PC-9 (cell line): Measurements from ENCODE around the gene SPATA16. TPM values are rescaled to one million over a fixed set of nuclear protein-coding genes. Genes with fewer than 3 reads are reported as not detected.
A peak's percentile ranks its signal among the peaks of the same experiment; 100 is the strongest.
"Not testable (repeated sequence)": the region's sequence is repeated elsewhere in the genome, so short reads cannot be mapped to it uniquely, and the experiment has no call there.

ENCODE experiments used
- BruUV-seq: library from RNA; stranded (reverse); fragments of 400-500 nt; replicated peaks from 2 replicates; lab custom pipeline; 2021; lab: Mats Ljungman, UMichigan
- CTCF ChIA-PET: fragments of 300-600 bp; sonication (Branson Sonifier 250); formaldehyde crosslinking; loops from one replicate; lab custom pipeline; 2022; ENCODE audit warnings: antibody characterized with exemption; lab: Charles Lee
- POLR2A ChIA-PET: fragments of 300-600 bp; sonication (Branson Sonifier 250); formaldehyde crosslinking; loops from one replicate; lab custom pipeline; 2022; ENCODE audit warnings: antibody characterized with exemption; ENCODE audit not compliant: unreplicated experiment; lab: Charles Lee
- DNase-seq, 2 experiments: peaks; one replicate each; pipeline versions ENCODE4 v3.0.0 to v3.0.0-alpha.2; 2015 to 2022; ENCODE audit warnings: mixed read lengths in 1 of 2
- H2AFZ ChIP-seq: fragments of 200-600 bp; sonication (generic); 2 replicates; pipeline ENCODE4 v1.8.1; 2017; ENCODE audit warnings: antibody characterized with exemption
- H3F3A ChIP-seq: fragments of 200-600 bp; sonication (generic); 2 replicates; pipeline ENCODE4 v1.8.1; 2017; ENCODE audit warnings: antibody characterized with exemption, mild to moderate bottlenecking, low read depth; ENCODE audit not compliant: insufficient read depth
- H3K27ac ChIP-seq: fragments of 200-600 bp; sonication (generic); 2 replicates; pipeline ENCODE4 v1.6.1; 2016; ENCODE audit warnings: mixed run types
- H3K27me3 ChIP-seq: fragments of 200-600 bp; sonication (generic); 2 replicates; pipeline ENCODE4 v1.6.1; 2016; ENCODE audit warnings: low read depth, mixed run types; ENCODE audit not compliant: insufficient read depth
- H3K36me3 ChIP-seq: fragments of 200-600 bp; sonication (generic); 2 replicates; pipeline ENCODE4 v1.6.1; 2016; ENCODE audit warnings: low read depth, mixed run types
- H3K4me1 ChIP-seq: fragments of 200-600 bp; sonication (generic); replicated peaks from 2 replicates; pipeline ENCODE4 v1.6.1; 2016; ENCODE audit warnings: mixed run types; ENCODE audit not compliant: insufficient read depth
- H3K4me2 ChIP-seq: fragments of 200-600 bp; sonication (generic); 2 replicates; pipeline ENCODE4 v1.6.1; 2017; ENCODE audit warnings: mixed run types
- H3K4me3 ChIP-seq: fragments of 200-600 bp; sonication (generic); 2 replicates; pipeline ENCODE4 v1.6.1; 2016; ENCODE audit warnings: mixed run types
- H3K79me2 ChIP-seq: fragments of 200-600 bp; sonication (generic); 2 replicates; pipeline ENCODE4 v1.6.1; 2017; ENCODE audit warnings: low read depth, mixed run types
- H3K9me2 ChIP-seq: fragments of 200-600 bp; sonication (generic); 2 replicates; pipeline ENCODE4 v1.8.1; 2017; ENCODE audit warnings: mild to moderate bottlenecking; ENCODE audit not compliant: insufficient read depth
- H3K9me3 ChIP-seq: fragments of 200-600 bp; sonication (generic); 2 replicates; pipeline ENCODE4 v1.8.1; 2016; ENCODE audit warnings: low read depth; ENCODE audit not compliant: insufficient read depth
- H4K20me1 ChIP-seq: fragments of 200-600 bp; sonication (generic); 2 replicates; pipeline ENCODE4 v1.8.1; 2017; ENCODE audit not compliant: insufficient read depth
- CTCF ChIP-seq: fragments of 200-600 bp; sonication (generic); conservative IDR thresholded peaks from 2 replicates; pipeline ENCODE4 v1.6.1; 2017; ENCODE audit warnings: mixed run types, antibody characterized with exemption, mild to moderate bottlenecking, moderate library complexity
- EZH2 ChIP-seq: fragments of 200-600 bp; sonication (generic); IDR thresholded peaks from 2 replicates; pipeline ENCODE4 v1.8.0; 2017; ENCODE audit warnings: antibody characterized with exemption, low read depth
- intact Hi-C: fragments of 100-400 bp; cut with micrococcal nuclease; formaldehyde crosslinking; loops from one replicate; pipeline ENCODE4 v1.10.0; 2022; ENCODE audit not compliant: unreplicated experiment
- total RNA-seq: library from RNA; stranded (reverse); gene quantifications from 2 replicates; pipeline ENCODE4 v1.2.3, GENCODE V29; 2021

SPATA16 gene
- total RNA-seq, 1 experiment from 2014 or later: not detected

- CTCF ChIA-PET: no interaction called here
Observed at GRCh38 chr3:173021547-173022185, 119.4 kb downstream of the SPATA16 start.

GRCh38 chr3:173020128-173020527 lies 120.9 kb downstream of the SPATA16 start:
- H3K4me2 ChIP-seq, intact Hi-C loops, POLR2A ChIA-PET, BruUV-seq, H3K27ac ChIP-seq, H2AFZ ChIP-seq, DNase-seq, H3K36me3 ChIP-seq, H3K9me2 ChIP-seq, CTCF ChIA-PET, H3K4me1 ChIP-seq, H3K9me3 ChIP-seq, H4K20me1 ChIP-seq, H3K79me2 ChIP-seq, H3F3A ChIP-seq, H3K4me3 ChIP-seq, H3K27me3 ChIP-seq: not testable (repeated sequence)

More at GRCh38 chr3:173021547-173022185, 119.4 kb downstream of the SPATA16 start:
- TF ChIP-seq EZH2: no peak
- Histone ChIP-seq H3K27me3 (no peaks in the 10 kb centered on the region), H3K27ac (no peak overlapping the region), H3K4me2 (no peak overlapping the region), H3K9me2 (no peaks in the 10 kb centered on the region), H3K36me3 (no peaks in the 10 kb centered on the region), H3K9me3 (no peaks in the 10 kb centered on the region), H2AFZ (no peak overlapping the region), H3K79me2 (no peaks in the 10 kb centered on the region), H3K4me1 (no peaks in the 10 kb centered on the region), H3K4me3 (no peak overlapping the region), H3F3A (no peaks in the 10 kb centered on the region), H4K20me1 (no peaks in the 10 kb centered on the region; the same call in 1 of the 2 replicates)
- no TSS peak for BruUV-seq
- POLR2A ChIA-PET: no interaction called here
- no peak for DNase-seq
- intact Hi-C loops: no loop called here

GRCh38 chr3:173019378-173019777 lies 121.7 kb downstream of the SPATA16 start:
- no peak for TF ChIP-seq EZH2
- TF ChIP-seq CTCF: no peak
- H3K9me2 ChIP-seq: no peaks in the 10 kb centered on the region
- H3K4me1 ChIP-seq: no peaks in the 10 kb centered on the region
- no peaks in the 10 kb centered on the region for H3K27me3 ChIP-seq
- CTCF ChIA-PET: no interaction called here
- no peaks in the 10 kb centered on the region for H3F3A ChIP-seq
- no peaks in the 10 kb centered on the region for H3K9me3 ChIP-seq
- no peaks in the 10 kb centered on the region for H4K20me1 ChIP-seq
- H3K4me3 ChIP-seq: no peak overlapping the region
- peak overlapping the region; percentile 30; the same call in 1 of the 2 replicates for H2AFZ ChIP-seq
- no peaks in the 10 kb centered on the region for H3K36me3 ChIP-seq
- no peak overlapping the region for H3K4me2 ChIP-seq
- H3K79me2 ChIP-seq: no peaks in the 10 kb centered on the region
- intact Hi-C loops: no loop called here
- no peak for DNase-seq
- H3K27ac ChIP-seq: no peak overlapping the region
- BruUV-seq: no TSS peak
- POLR2A ChIA-PET: no interaction called here

- H3K4me2 ChIP-seq: no peak overlapping the region
- H3F3A ChIP-seq: no peaks in the 10 kb centered on the region
- no peak overlapping the region for H3K4me3 ChIP-seq
- H3K27me3 ChIP-seq: no peaks in the 10 kb centered on the region
- H3K36me3 ChIP-seq: no peaks in the 10 kb centered on the region
- H3K27ac ChIP-seq: no peak overlapping the region
- ChIA-PET CTCF (no interaction called here), POLR2A (no interaction called here)
- H2AFZ ChIP-seq: peak overlapping the region; percentile 30; the same call in 1 of the 2 replicates
- H3K9me3 ChIP-seq: no peaks in the 10 kb centered on the region
- TF ChIP-seq CTCF (no peak), EZH2 (no peak)
- intact Hi-C loops: no loop called here
- H3K9me2 ChIP-seq: no peaks in the 10 kb centered on the region
- H4K20me1 ChIP-seq: no peaks in the 10 kb centered on the region
- DNase-seq: no peak
- no TSS peak for BruUV-seq
- no peaks in the 10 kb centered on the region for H3K79me2 ChIP-seq
- no peaks in the 10 kb centered on the region for H3K4me1 ChIP-seq
Observed at GRCh38 chr3:173018758-173019157, 122.3 kb downstream of the SPATA16 start.
